Hepatocyte (in vitro differentiated cells): ENCODE results near the gene THAP12.

Experiments used
- CTCF ChIP-seq: fragments of 200-600 bp; sonication (generic); IDR thresholded peaks from 2 replicates; pipeline ENCODE4 v1.5.1; 2016; ENCODE audit warnings: antibody characterized with exemption, mild to moderate bottlenecking; ENCODE audit not compliant: poor library complexity
- EZH2 ChIP-seq: fragments of 200-600 bp; sonication (generic); IDR thresholded peaks from 2 replicates; pipeline ENCODE4 v1.6.1; 2016; ENCODE audit warnings: antibody characterized with exemption, mild to moderate bottlenecking, borderline replicate concordance
- EZH2phosphoT487 ChIP-seq: fragments of 200-600 bp; sonication (generic); IDR thresholded peaks from one replicate; pipeline ENCODE4 v1.6.1; 2018; ENCODE audit warnings: antibody characterized with exemption, mild to moderate bottlenecking, low read depth, moderate library complexity; ENCODE audit not compliant: unreplicated experiment, severe bottlenecking

- TF ChIP-seq CTCF (peak; percentile 98), EZH2 (no peak), EZH2phosphoT487 (no peak)
Measured at GRCh38 chr11:76318744-76319384, 62.1 kb downstream of the THAP12 start.
